Measurements from ENCODE around the gene AKR1E2.

GRCh38 chr10:4819707-4820106 is 6.3 kb upstream of the AKR1E2 start:
- TF ChIP-seq CTCF (IDR thresholded peaks at IDR 0.05) (no peak), POLR2A (IDR thresholded peaks at IDR 0.05) (no peak)
